D721Med (cell line): Measurements from ENCODE around the gene NR2F6.

ENCODE experiments used
- DNase-seq: peaks from one replicate; pipeline ENCODE4 v3.0.0; 2011; ENCODE audit warnings: low spot score; ENCODE audit not compliant: insufficient read length
- FAIRE-seq: peaks from 2 replicates; lab custom pipeline; 2011; peaks lifted over from hg19 to GRCh38; lab: Jason Lieb, UNC
- CTCF ChIP-seq: IDR thresholded peaks from 2 replicates; pipeline ENCODE4 v1.5.1; 2012; ENCODE audit warnings: mild to moderate bottlenecking, control low read depth; ENCODE audit not compliant: insufficient read depth; ENCODE audit errors: missing control alignments

Gene NR2F6

GRCh38 chr19:17183271-17183761 is 62.4 kb downstream of the NR2F6 start:
- DNase-seq (no peak), FAIRE-seq (no peak)
- TF ChIP-seq CTCF, result no peak
